ENCODE data around the gene OLFML2B.

OLFML2B gene

GRCh38 chr1:161973924-161974845 lies 49.5 kb downstream of the OLFML2B start:
- DNase-seq = no peak

GRCh38 chr1:161972828-161973227 lies 50.8 kb downstream of the OLFML2B start:
- DNase-seq = no peak

- no peak for DNase-seq
These were observed 53.0 kb downstream of the OLFML2B start for GRCh38 chr1:161970633-161971032.

GRCh38 chr1:161970036-161970435 lies 53.6 kb downstream of the OLFML2B start:
- no peak for DNase-seq

GRCh38 chr1:161966067-161966466 lies 57.6 kb downstream of the OLFML2B start:
- no peak for DNase-seq

DNA sequence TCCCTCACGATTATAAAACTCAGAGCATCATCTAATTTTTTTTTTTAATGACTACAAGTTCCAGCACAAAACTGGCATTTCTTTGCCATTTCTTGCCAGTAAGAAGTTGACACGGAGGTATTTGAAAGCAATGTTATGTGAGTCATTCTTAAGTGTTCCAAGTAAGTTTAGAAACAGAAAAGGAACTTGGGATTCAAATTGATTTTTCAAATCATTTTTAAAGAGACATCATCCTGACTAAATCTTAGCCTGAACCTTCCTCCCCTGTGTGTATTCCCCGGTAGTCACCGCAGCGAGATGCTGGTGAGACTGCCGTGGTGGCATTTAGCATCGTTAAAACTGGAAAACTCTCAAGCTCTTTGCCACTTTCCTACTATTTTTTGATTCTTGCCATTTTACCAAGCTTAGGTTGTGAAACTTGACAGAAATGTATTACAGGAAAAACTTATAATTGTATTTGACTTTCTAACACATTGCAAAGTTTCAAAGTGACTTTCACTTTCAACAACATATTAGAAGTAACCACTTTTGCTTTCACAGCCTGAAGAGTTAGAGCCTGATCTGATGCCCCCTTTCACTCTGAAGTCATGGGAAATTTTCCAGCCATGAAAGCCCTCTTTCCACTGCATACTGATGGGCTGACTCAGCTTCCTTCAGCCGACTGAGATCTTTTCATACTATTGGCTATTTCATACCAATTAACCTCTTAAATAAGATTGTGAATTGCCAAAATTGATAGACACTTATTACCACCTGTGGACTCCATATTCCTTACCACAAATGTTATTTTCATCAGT lies 61.4 kb downstream of the OLFML2B start:
- DNase-seq = no peak

- DNase-seq = no peak
These were observed 65.2 kb downstream of the OLFML2B start for GRCh38 chr1:161958425-161958824.

DNA sequence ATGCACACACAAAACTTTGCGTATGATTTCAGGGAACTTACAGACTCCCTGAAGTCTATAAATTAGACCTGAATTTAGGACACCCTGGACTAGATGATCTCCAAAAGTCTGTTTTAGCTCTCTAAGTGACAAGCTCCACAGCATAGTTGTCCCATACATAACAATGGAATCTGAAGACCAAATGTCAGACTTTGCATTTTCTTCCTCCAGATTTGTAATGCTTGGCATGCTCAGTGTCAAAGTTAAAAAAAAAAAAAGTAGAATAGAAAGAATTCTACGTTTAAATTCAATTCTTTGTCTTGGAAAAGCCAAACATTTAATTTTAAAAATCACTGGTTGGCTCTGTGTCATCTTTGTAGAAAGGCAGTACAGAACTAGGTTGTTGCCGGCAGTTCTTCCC lies 66.7 kb downstream of the OLFML2B start:
- no peak for DNase-seq

DNA sequence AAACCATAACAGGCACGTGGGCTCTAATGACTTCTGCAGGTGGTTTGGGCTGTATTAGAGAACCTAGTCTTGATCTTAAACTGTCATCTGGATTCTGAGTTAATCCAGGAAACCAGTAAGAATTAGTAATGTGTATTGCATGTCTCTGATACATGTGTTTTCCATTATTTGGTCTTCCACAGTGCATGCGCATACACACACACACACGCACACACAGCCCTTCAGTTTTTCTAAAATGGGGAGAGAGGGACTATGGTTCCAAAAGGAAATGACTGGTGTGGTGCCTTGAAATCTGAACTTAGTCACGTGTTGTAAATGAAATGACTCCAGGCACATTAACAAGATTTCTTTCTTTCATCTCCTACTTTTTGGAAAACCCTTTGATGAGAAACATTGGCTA lies 67.6 kb downstream of the OLFML2B start:
- DNase-seq = no peak

DNA sequence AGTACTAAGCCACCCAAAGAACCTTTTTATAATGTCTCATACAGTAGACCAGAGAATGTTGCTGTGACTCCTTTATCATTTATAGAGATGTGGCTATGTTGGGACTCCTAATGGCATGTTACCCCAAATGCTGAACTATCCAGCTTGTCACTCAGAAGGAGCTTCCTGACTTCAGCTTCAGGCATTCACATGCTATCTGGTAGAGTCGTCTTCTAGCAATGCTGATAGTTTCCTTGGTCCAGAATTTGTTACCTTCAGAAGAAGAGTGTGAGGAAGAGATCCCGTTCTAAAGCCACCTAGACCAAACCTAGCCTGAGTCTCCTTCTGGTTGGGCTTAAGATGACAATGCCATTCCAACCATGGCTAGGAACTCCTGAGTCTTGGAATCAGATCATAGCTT lies 68.1 kb downstream of the OLFML2B start:
- no peak for DNase-seq

GRCh38 chr1:161954466-161954865 lies 69.2 kb downstream of the OLFML2B start:
- DNase-seq = no peak

GRCh38 chr1:161954050-161954449 lies 69.6 kb downstream of the OLFML2B start:
- DNase-seq = no peak

- DNase-seq = no peak
These were observed 70.3 kb downstream of the OLFML2B start for GRCh38 chr1:161953256-161953920.

GRCh38 chr1:161952607-161953172 lies 71.0 kb downstream of the OLFML2B start:
- DNase-seq = no peak

DNA sequence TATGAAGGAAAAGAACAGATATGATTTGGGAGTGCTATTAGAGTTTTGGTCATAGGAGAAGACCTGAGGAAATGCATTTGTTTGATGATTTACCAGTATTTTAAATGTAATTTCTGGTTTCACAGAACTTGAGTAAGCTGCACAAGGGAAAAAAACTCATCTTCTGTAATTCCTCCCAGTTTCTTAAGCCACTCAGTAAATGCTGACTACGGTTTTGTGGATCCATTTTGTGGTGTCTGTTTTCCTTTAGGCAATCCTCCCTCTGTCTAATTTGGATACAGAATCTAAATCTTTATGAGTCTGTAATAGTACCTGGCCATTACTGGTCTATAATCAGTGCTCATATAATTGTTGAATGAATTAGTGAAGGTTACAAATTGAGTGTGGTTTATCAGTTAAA lies 72.0 kb downstream of the OLFML2B start:
- DNase-seq = no peak

- DNase-seq = no peak
These were observed 73.3 kb downstream of the OLFML2B start for GRCh38 chr1:161950377-161950776.

DNA sequence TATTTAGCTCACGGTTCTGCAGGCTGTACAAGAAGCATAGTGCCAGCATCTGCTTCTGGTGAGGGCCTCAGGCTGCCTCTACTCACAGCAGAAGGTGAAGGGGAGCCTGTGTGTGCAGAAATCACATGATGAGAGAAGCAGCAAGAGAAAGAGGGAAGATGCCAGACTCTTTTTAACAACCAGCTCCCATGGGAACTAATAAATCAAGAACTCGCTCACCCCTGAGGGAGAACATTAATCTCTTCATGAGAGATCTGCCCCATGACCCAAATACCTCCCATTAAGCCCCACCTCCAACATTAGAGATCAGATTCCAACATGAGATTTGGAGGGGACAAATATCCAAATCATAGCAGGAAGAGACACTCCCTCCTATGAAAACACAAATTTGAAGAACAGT lies 74.1 kb downstream of the OLFML2B start:
- no peak for DNase-seq

DNA sequence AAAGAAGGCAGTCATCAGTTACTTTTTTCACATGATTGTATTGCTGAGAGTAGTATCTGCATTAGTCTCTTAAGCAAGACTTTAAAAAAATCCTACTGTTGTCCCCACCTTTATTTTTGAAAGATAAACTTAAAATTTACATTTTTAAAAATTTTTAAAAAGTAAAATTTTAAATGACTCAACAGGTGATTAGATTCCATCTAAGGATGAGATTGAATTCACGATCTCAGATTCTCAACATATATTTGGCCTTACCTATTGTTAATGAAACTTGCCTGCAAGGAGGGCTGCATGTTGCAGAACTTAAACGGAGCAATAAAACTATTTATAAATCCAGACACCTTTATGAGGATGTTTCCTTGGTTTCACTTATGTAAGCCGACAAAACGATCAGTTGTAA lies 75.2 kb downstream of the OLFML2B start:
- no peak for DNase-seq

DNA sequence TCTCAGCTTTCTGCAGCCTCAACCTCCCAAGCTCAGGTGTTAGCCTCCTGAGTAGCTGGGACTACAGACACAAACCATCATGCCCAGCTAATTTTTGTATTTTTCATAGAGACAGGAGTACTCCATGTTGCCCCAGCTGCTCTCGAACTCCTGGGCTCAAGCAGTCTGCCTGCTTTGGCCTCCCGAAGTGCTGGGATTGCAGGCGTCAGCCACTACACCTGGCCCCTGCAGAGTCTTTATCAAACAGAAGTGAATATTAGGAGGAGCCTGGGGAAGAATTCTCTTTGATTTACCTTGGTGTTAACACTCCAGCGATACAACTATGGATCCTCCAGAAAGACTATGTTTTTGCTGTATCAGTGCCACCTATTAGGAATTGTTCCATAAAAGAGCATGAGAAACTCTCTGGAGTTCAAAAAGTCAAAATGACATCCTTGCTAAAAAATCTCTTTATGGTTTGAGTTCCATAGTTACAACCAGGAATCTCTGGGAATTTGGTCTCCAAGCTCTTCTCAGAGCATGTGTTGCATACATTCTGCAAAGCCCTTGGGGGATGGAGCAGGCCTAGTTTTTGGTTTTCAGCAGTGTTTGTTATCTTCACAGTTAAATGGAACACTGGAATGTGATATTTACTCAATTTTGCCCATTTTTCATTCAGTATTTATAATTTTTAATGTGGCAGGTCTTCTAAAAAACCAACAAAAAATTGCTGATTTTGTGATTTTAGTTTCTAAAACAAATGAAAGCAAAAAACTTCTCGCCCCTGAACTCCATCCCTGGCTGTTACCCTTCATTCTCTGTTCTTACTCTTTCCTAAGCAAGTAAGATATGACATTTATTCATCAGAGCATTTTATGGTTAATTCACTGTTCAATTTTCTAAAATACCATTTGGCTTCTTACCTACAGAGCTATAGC lies 77.3 kb downstream of the OLFML2B start:
- DNase-seq = no peak

DNA sequence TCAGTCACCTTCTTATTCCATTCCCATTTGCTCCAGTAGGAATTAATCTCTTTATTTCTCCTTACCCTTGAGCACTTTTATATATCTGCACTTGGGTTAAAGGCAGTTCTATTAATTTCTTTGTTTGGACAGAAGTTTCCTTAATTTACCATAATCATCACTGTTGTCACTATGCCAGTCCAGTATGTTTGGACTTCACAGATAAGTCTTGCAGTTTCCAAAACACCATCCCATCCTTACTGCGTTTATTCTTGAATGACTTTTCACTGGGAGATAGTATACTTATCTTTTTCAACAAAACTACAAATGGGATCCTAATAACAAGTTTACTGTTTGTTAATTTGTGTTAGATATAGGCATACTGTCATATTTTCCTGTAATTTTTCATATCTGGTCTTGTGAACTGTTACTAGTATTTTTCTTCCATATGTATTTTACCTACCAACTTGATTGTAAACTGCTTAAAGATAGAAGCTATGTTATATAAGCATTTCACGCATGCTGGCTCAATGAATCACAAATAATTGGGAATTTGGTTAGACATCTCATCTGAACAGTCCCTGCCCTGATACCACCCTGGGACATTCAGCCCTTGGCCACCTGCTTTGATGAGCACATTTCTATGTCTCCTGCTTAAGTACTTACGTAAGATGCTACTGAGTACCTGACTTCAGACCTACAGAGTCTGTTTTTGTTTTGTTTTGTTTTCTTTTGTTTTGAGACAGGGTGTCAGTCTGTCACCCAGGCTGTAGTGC lies 78.2 kb downstream of the OLFML2B start:
- DNase-seq = no peak

DNA sequence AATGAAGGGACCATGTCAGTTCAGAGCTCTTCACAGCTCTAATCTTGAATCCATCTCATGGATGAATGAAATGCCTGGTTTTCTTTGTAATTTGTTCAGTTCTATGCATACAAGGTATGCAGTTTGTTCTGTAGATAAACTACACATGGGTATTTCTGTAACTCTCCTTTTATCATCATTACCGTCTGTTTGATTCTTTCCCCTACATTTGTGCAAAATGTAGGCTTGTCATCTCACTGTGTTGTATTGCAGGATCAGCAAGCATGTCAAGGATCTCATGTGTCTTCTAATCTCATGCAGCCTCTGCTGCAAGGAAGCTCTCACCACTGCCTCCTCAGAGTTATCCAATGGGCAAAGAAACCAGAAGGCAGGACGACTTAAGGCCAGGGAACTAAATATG lies 79.3 kb downstream of the OLFML2B start:
- DNase-seq = no peak
